HG03066 (cell line): ENCODE results near the gene NUBPL.
"Not testable (repeated sequence)": the region's sequence is repeated elsewhere in the genome, so short reads cannot be mapped to it uniquely, and the experiment has no call there.

Source experiments
- ATAC-seq: cut with Tn5 transposase; IDR thresholded peaks from one replicate; pipeline ENCODE4 v1.9.1; 2021; ENCODE audit warnings: low read depth; ENCODE audit not compliant: unreplicated experiment

The NUBPL gene

GRCh38 chr14:31576949-31577348, 15.7 kb downstream of the NUBPL start:
- no peak for ATAC-seq

GRCh38 chr14:31578266-31578665, 17.1 kb downstream of the NUBPL start:
- no peak for ATAC-seq

GRCh38 chr14:31578792-31579501, 17.7 kb downstream of the NUBPL start:
- no peak for ATAC-seq

DNA sequence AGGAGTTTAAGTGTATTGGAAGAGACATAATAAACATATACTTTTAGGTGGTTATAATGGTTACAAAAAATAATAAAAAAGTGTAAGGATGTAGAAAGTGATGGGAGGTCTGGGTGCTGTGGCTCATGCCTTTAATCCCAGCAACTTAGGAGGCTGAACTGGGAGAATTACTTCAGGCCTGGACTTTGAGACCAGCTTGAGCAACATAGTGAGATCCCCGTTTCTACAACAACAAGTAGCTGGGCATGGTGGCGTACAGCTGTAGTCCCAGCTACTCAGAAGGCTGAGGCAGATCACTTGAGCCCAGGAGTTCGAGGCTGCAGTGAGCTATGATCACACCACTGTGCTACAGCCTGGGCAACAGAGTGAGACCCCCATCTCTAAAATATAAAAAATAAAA, 19.0 kb downstream of the NUBPL start:
- ATAC-seq, result no peak

GRCh38 chr14:31582286-31582691, 21.1 kb downstream of the NUBPL start:
- ATAC-seq, result no peak

- ATAC-seq, result no peak
These were observed 21.7 kb downstream of the NUBPL start for GRCh38 chr14:31582836-31583452.

GRCh38 chr14:31590206-31590605, 29.0 kb downstream of the NUBPL start:
- no peak for ATAC-seq

- no peak for ATAC-seq
These were observed 30.9 kb downstream of the NUBPL start for GRCh38 chr14:31592122-31592521.

GRCh38 chr14:31592631-31593030, 31.4 kb downstream of the NUBPL start:
- no peak for ATAC-seq

DNA sequence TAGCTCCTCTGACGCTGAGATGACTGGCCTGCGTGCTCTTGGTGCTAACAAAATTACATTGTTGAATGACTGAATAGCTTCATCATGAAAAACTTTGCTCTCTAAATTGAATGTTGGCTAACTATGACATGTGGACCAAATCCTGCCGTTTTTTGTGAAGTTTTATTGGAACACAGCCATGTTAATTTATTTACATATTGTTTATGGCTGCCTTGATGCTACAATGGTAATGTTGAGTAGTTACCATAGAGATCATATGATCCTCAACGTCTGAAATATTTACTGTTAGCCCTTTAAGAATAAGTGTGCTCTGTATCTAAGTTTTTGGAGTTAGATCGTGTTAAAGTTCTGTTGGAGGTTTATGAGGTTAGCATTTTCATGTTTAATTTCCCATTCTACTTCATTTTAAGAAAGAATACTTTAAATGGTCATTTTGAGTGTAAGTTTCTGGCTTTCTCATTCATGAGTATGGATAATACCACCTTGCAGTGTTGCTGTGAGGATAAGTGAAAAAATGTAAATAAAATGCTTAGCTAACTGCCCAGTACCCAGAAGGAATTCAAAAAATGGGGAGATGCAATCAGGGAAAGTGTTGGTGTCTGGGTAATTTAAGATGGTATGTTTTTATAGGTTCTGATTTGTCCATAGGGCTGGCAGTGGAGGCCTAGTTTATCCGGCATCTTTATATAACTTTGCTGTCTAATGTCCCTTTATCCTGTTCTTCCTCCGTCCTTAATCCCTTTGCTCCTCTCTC, 35.3 kb downstream of the NUBPL start:
- ATAC-seq, result no peak

- no peak for ATAC-seq
These were observed 44.5 kb downstream of the NUBPL start for GRCh38 chr14:31605702-31606101.

DNA sequence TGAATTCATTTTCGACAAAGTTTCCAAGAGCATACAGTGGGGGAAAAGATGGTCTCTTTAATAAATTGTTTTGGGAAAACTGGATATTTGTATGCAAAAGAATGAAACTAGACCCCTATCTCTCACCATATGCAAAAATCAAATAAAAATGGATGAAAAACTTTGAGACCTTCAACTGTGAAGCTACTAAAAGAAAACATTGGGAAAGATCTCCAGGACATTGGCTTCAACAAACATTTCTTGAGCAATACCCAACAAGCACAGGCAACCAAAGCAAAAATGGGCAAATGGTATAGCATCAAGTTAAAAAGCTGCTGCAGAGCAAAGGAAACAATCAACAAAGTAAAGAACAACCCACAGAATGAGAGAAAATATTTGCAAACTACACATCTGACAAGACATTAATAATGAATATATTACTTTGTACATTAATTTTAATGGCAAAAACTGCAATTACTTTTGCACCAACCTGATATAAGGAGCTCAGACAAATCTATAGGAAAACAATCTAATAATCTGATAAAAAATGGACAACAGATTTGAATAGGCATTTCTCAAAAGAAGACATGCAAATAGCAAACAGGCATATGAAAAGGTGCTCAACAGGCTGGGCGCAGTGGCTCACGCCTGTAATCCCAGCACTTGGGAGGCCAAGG, 50.7 kb downstream of the NUBPL start:
- no peak for ATAC-seq

- no peak for ATAC-seq
These were observed 52.0 kb downstream of the NUBPL start for GRCh38 chr14:31613188-31613587.

GRCh38 chr14:31618884-31619283, 57.7 kb downstream of the NUBPL start:
- not testable (repeated sequence) for ATAC-seq

GRCh38 chr14:31619440-31619839, 58.2 kb downstream of the NUBPL start:
- no peak for ATAC-seq

DNA sequence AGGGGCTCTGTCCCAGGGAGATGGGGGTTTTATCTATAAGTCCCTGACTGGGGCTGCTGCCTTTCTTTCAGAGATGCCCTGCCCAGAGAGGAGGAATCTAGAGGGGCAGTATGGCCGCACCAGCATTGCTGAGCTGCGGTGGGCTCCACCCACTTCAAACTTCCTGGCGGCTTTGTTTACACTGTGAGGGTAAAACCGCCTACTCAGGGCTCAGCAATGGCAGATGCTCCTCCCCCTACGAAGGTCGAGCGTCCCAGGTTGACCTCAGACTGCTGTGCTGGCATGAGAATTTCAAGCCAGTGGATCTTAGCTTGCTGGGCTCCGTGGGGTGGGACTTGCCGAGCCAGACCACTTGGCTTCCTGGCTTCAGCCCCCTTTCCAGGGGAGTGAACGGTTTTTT, 59.7 kb downstream of the NUBPL start:
- not testable (repeated sequence) for ATAC-seq

GRCh38 chr14:31622060-31622459, 60.9 kb downstream of the NUBPL start:
- ATAC-seq, result no peak

GRCh38 chr14:31652900-31653299, 91.7 kb downstream of the NUBPL start:
- ATAC-seq, result not testable (repeated sequence)

DNA sequence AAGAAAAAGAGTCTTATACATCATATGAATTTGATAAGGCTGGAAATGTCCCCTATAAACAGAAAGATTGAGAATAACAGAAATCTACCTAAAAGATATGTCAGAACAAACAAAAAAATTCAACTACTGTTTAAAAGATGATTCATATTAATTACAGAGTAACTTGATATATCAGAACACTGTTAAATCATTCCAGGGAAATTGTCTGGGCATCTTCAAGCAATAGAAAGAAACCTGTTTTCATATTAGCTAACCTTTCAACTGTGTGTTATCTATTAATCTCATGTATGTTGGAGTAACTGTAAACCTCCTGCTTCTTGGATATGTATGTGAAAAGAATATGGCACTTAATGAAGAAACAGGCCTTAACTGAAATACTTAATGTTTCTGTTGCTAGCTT, 96.7 kb downstream of the NUBPL start:
- no peak for ATAC-seq

GRCh38 chr14:31659278-31659677, 98.1 kb downstream of the NUBPL start:
- ATAC-seq, result no peak

GRCh38 chr14:31660191-31660590, 99.0 kb downstream of the NUBPL start:
- no peak for ATAC-seq
